Stimulated activated CD4-positive, alpha-beta T cell treated with anti-CD3 and anti-CD28 coated beads, Interleukin-4, amount 100 ng/mL, for 24 hours (primary cell): ENCODE results near the gene ATP6V0D1.
"Not testable (repeated sequence)": the region's sequence is repeated elsewhere in the genome, so short reads cannot be mapped to it uniquely, and the experiment has no call there.

Source experiments
- DNase-seq: peaks from one replicate; pipeline ENCODE4 v3.0.0-alpha.2; 2020

ATP6V0D1 gene

DNA sequence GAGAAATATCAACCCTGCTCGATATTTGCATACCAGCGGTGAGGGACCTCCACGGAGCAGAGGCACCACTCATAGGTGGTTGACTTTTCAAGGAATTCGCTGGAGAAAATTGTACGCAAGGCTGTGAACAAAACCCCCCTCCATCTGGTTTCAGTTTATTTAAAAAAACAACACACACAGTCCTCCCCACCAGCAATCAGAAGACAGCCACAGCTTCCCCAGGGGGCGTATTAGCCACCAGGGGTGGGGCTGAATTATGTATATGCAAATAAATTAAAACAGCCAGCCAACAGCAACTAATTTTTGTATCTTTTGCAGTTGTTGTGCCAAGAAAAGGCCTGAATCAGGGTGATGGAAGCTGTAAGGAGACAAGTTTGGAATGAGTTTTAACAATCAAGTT, 55.9 kb downstream of the ATP6V0D1 start:
- no peak for DNase-seq

DNA sequence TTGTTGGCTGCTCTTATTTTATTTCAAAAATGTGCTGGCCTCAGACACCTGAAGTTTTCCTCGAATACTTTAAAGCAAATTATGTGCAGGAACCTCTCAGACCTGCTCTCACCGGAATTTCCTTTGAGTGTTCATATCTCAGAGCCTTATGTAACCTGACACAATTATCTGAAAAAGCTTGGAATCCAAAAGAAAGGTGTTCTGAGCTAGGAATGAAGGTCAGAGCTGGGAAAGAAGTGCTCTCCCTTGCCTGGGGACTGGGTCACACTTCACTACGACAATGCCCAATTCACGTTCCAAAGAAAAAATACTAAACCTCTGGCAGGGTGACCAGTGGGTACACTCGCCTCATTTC, 56.7 kb downstream of the ATP6V0D1 start:
- no peak for DNase-seq

DNA sequence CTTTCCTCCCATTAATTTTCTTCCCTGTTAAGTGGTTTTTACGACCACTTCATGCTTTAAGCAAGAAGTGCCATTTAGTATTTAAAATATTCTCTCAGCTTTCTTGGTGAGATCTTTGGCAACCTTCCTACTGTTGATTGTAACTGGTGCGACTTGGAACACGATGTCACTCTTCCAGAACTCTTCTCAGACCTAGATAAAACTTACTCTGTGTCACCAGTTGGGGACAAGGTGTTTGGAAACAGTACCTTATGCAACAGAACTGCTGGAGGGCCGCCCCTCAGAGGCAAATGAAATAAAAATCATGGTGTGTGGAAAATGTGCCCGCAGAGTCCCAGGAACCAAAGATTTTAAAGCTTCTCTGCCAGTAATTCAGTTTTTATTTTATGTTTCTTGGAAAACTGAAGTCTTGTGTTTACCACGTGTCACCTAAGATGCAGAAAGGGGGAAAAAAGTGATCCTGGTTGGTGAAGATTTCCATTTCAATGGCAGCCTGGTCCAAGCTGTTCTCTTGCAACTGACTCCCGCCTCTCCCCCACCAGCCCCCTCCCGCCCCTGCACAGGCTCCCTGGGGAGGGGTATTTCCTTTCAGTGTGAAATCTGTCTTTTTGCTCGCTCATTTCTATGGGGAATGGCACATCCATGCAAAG, 57.2 kb downstream of the ATP6V0D1 start:
- DNase-seq = no peak

DNA sequence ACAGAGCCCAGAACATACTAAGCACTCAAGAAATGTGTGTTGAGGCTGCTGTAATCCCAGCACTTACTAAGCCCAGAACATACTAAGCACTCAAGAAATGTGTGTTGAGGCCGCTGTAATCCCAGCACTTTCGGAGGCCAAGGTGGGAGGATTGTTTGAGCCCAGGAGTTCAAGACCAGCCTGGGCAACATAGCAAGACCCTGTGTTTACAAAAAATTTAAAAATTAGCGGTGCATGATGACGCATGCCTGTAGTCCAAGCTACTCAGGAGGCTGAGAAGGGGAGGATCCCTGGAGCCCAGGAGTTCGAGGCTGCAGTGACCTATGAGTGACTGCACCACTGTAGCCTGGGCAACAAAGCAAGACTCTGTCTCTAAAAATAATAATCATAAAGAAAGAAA, 57.9 kb downstream of the ATP6V0D1 start:
- no peak for DNase-seq

DNA sequence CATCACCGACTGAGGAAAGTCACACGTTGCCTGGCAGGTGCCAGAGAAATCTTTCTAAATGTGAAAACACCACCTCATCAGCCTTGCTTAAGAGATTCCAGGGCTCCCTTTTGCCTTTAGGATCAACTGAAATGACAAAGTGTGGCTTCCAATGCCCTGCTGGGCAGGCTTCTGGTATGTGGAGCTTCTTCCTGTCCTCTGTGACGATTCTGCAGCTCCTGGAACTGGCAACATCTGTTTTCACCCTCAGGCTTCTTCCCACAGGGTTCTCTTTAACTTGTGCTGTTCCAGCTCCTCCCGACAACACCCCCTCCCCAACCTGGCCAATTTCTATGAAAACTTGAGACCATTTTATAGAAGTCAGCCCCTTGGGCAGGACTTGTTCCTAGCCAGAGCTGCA, 59.9 kb downstream of the ATP6V0D1 start:
- DNase-seq = no peak

DNA sequence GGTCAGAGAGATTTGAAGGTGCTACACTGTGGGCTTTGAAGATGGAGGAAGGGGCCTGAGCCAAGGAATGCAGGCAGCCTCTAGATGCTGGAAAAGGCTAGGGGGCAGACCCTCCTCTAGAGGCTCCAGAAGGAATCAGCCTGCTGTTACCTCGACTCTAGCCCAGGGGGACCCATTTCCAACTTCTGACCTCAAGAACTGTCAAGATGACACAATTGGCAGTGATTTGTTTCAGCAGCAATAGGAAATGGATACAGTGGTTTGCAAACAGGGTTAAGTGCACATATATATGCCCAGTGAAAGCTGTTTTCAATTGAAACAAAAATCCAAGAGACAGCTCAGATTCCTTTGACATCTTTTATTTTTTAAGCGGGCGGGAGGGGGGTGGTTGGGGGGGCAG, 61.0 kb downstream of the ATP6V0D1 start:
- DNase-seq = no peak

DNA sequence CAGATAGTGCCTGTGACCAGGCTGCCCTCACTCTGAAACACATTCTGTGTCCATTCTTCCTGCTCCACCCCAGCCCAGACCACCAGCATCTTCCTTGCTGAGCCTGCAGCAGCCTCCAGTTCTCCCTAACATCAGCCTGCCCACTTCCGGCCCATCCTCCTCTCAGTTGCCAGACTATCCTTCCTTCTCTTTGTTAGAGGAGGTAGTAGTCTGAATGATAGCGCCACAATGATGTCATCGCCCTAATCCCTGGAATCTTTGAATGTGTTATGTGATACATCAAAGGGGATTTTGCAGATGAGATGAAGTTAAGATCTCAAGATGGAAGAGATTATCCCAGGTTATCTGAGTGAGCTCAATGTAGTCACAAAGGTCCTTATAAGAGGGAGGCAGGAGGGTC, 61.5 kb downstream of the ATP6V0D1 start:
- DNase-seq = no peak

DNA sequence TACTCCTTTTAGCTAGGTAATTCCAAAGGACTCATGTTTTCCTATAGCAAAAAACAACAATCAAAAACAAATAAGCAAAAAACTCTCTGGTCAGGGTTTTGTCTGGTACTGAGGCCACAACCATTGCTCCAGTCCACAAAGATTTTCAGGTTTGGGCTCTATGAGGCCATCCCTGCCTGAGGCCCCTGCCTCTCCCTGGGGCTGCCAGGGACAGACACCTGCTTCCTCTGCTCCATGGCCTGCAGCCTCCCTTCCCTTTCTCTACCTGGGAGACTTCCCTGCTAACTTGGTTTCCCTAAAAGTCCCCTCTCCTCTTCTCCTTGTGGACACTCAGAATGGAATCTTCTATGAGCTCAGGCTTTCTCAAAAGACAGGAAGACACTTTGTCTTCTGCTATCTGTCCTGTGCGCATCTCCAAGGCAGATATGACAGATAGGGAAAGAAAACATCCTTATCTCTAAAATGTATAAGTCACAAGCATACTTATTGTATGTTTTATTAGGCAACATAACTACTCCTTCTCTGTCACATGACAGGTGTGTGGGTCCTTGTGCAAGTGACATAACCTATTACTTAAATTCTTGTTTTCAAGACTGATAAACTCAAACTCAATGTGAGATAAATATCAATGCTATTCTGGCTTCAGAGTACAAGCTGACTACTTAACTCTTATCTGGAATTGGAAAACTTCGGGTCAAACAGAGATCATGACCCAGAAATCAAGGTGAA, 63.5 kb downstream of the ATP6V0D1 start:
- DNase-seq = no peak

DNA sequence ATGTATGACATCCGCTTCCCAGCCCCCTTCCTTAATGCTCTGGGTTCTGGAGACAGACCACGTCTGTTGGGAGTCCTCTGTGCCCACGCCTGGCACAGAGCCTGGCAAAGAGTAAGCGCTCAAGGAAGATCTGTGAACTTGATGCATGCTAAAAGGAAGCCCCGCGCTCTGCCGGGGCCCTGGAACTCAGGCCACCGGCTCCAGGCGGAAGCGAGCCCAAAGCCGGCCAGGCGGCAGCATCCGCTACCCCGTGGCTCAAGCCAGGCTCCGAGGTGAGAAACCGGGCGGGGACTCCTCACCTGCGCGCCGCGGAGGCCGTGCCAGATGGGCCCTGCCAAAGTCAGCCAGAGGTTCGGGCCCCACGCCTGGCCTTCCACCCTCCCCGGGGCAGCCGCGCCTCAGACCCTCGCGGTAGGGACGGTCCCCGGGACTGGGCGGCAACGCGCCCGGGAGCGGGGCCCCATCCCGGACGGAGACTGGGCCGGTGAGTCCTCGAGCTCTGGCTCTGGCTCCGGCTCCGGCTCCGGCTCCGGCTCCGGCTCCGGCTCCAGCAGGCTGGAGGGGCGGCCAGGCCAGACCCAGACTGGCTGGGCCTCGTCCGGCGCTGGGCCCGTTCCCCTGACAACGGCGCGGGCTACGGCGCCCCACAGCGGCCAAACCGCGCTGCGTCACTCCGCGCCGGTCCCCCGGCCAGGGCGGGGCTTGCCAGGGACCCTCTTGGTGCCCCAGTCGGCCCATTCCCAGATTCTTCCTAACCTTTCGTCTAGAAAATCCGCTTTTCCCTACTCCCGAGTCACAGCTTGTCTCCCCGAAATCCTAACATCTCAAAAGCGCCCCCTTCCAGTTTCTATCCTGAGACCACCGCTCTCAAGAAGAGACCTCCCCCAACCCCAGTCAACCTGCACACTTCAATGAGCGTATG, 64.8 kb downstream of the ATP6V0D1 start, which contains the start of gene ZDHHC1:
Gene ZDHHC1 (minus strand): TSS at position 606 of the 922 bp plus-strand sequence. CDS start 8,702 bp downstream, outside the sequence.
- DNase-seq = peak; percentile 53

DNA sequence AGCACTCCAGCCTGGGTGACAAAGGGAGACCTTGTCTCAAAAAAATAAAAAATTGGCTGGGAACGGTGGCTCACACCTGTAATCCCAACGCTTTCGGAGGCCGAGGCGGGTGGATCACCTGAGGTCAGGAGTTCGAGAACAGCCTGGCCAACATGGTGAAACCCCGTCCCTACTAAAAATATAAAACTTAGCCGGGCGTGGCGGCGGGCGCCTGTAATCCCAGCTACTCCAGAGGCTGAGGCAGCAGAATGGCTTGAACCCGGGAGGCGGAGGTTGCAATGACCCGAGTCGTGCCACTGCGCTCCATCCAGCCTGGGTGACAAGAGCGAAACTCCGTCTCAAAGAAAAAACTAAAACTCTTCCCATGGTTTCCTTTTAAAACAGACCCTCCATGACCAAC, 65.5 kb downstream of the ATP6V0D1 start:
- not testable (repeated sequence) for DNase-seq

DNA sequence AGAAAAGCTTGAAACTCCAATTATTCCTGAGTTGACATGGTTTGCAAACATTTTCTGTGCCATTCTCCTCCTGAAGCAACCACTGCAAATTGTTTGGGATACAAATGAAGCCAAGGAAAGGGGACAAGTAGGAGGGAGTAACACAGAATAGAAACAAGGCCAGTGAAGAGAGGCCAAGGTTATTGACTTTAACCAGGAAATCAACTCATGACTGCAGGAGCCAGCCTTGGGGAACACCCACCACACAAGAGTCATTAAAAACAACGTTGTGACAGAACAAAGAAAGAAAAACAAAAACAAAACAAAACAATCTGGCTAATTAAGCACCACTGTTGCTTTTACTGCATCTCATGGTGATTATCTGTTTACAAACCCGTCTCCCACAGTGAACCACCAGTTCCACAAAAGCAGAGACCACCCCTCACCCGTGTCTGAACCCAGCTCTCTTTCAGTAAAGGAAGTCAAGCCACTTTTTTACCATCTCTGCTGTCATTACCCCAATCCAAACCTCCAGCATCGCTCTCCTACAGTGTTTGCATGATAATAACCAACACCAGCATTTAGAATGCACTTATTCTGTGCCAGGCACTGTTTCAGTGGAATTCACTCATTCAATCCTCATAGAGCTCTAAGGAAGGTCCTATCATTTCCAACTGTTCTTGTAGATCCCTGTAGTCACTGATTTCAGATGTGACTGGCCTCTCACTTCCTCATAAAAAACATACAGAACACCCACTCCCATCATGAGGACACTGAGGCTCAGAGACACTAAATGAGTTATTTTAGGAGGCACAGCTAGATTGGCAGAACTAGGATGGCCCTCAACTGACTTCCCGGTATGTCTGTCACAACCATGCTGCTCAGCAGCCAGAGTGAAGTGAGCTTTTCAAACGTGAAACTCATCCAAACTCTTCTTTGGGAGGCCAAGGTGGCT, 66.7 kb downstream of the ATP6V0D1 start:
- no peak for DNase-seq

DNA sequence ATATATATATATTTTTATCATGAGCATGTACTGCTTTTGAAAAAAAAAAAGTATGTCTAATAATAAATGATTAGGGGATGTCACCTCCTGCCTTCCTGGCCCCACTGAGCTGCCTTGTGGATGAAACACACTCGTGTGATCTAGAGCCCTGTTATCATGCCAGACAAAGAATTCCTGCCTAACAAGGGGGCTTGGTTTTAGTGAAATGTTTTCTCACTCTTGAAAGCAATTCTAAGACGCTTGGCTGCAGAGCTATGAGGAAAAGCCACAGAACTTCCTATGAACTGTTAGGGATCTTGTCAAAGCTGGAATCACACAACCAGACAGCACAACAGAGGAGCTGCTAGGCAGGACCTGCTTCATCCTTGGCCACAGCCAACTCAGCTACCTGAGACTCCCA, 68.7 kb downstream of the ATP6V0D1 start:
- DNase-seq = no peak

DNA sequence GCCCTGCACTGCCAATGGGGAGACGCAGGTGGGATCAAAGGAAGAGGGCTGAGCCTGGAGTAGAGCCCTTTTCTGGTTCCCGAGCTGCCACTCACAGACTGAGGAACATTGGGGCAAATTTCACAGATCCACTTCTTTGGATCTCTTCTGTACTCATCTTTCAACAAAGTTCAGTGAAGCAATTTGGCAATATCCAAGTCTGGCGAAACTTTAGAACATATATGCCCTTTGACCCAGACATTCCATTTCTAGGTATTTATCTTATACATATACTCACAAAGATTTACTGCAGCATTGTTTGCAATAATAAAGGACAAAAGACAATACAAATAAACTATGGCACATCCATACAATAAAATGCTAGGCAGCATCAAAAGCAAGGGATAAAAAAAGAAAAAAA, 69.6 kb downstream of the ATP6V0D1 start:
- DNase-seq = no peak

DNA sequence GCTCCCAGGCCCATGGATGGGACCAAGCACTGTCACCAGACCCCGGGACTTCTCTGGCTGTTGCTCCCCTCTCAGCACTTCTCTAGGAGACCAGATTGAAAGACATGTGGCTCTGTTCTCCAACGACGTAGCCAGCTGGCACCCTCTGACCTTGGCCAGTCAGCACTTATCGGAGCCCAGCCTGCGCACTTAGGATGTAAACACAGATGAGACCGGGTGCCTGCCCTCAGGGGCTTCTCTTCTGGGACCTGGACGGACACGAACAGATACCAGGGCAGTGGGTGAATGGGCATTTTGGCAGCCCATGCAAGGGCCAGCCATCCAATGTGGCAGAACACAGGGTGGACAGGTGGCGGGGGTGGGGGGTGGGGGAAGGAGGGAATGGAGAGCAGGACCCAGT, 71.3 kb downstream of the ATP6V0D1 start:
- DNase-seq = no peak

DNA sequence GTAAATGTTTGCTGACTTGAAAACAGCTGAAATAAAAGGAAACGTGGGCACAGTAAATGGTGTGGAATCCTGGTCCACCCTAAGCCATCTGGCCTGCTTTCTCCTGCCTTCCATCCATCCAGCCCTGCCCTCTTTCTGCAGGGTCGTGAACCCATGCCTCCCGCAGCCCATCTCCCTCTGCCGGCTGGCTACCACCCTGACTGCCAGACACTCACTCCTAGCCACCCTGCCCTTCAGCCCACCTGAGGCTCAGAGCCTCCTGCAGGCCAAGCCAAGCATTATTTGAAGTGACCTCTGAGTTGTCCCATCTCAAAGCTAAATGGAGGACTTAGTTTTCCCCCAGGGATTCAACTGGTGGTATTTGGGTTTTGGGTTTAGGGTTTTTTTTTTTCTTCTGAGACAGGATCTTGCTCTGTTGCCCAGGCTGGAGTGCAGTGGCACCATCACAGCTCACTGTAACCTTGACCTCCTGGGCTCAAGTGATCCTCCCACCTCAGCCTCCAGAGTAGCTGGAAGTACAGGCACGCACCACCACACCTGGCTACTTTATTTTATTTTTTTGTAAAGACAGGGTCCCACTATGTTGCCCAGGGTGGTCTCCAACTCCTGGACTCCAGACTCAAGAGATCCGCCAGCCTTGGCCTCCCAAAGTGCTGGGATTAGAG, 73.0 kb downstream of the ATP6V0D1 start:
- no peak for DNase-seq

DNA sequence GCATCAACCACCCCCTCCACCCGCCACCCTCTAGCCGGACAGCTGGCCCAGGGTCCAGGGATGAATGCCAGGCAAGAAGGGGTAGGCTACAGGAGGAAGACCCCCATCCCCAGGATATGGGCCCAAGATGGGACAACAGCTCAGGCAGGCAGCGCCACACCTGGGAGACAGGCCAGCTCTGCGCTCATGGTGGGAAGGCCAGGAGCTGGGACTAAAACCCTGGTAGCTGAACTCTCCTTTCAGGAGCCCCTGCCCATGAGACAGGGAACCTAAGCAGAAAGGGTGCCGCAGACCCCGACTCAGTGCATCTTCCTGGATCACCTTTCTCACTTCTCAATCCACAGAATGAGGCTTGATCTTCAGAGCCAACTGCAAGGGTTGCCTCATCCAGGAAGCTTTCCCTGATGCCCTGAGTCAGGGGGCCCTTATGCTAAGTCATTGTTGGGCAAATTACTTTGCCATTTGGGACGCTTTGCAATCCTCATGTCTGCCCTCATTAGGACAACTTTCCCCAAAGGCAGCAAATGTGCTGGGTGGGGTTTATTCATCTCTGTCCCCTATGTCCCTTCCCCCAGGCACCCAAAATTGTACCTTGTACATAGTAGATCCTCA, 73.7 kb downstream of the ATP6V0D1 start:
- DNase-seq = no peak

DNA sequence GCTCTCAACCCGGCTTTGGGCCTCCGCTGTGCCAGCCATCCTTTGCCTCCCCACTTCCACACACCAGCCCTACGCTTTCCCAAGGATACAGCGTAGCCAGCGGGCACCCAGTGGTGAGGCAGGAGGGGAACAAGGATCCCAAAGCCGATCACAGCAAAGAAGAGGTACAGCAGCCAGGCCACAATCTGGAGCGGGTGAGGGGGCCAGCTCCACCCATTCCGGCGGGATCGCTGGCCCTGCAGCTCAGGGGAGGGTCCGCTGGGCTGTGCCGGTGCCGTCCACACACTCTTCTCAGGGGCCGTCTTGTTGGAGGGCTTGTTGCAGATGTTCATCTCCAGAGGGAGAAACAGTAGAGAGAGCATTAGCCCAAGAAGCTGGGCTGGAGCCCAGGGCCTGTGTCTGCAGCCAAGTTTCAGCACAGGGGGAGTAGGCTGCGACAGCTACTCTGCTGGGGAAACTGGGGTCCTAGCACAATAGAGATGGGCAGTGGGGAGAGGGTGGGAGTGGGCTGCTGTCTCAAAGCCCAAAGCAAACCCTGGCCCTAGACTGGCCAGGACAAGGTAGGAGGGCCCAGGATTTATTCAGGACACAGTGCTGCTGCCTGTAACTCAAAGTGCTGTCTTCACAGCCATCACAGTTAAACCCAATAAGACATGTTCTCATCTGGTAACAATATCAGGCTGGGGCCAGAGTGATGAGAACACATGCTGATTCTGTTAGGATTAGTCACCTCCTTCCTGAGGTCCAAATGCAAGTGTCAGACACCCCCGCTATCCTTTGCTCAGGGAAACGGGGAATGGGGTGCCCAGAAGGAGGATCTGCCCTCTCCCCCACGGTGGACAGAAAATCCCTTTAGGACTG, 74.6 kb downstream of the ATP6V0D1 start:
- DNase-seq = no peak

DNA sequence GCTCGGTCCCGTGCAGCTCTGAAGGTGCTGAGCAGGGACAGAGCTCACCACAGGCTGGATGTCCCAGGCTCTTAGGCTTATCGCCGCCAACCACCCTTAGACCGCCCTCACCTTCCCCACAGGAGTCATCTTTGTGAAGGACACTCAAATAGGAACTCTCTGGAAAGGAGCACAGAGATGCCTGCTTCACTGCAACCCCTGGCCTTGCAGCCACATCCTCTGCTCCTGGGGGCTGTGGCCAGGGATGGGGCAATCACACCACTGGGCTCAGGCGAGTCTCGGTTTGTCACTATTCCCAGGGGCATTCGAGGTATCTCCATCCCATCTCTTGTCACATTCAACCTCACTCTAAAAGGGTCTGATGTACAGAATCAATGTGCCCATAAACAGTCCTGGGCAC, 75.6 kb downstream of the ATP6V0D1 start:
- no peak for DNase-seq

DNA sequence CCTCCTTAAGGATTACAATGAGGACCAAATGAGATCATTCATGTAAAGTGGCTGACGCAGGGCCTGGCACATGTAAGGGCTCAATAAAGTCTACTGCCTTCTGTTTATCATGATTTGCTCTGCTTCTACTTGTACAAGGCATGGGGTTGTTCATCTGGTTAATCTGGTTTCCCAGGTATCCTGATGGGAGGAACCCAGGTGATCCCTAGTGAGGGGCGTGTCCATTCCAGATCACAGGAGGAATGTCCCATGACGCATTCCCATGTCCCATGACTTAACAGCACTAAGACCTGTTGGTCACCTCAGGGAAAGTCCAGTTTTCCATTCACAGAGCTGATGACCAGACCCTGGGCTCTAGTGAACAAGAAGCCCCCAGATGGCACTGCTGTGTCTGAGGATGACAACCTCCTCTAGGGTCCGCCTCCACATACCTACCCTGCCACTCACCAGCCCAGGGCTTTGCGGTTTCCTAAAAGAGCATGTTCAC, 76.2 kb downstream of the ATP6V0D1 start:
- DNase-seq = no peak

DNA sequence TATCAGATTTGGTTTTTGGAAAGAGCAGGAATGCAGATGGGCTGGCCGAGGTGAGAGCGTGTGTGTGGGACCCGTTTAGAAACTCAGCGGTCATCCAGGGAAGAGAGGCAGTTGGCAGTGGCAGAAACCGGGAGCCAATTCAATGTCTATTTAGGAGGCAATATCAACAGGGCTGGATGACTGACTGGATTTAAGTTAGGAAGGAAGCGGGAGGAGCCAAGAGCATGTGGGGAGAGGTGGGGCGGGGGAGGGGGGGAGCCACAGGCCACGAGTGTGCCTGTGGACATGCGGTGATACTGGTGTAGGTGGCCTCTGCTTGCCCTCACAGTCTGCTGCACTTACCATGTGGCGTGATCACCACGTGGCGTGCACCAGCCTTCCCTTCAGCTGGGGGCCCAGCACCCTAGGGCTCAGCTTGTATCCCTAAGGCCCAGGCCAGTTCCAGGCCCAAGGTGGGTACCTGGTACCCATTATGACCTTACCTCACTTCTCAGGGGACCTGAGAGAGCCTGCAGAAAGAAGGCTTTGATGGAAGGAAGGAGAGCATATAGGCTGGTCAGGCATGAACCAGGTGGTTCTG, 76.9 kb downstream of the ATP6V0D1 start:
- DNase-seq = no peak
